Measurements from ENCODE around the gene RALGAPA2. TPM values are rescaled to one million over a fixed set of nuclear protein-coding genes. Genes with fewer than 3 reads are reported as not detected.

RALGAPA2 gene
- total RNA-seq, 2 experiments from 2014 or later = 21.2 to 21.9 TPM

- H3K27me3 ChIP-seq (ENCODE audit: control insufficient read depth in 1 of 2, insufficient read depth in 2 of 2, low read length in 2 of 2) = no peaks in the 10 kb centered on the region
- ChIA-PET CTCF (no interaction called here), POLR2A (no interaction called here)
- Mint-ChIP-seq H3K27ac (no peak overlapping the region), H3K27me3 (no peaks in the 10 kb centered on the region), H3K4me1 (ENCODE audit: low read depth) (no peaks in the 10 kb centered on the region), H3K4me3 (no peak overlapping the region), H3K9me3 (no peaks in the 10 kb centered on the region), H3K36me3 (ENCODE audit: low read depth) (peaks cover 58% of the 10 kb centered on the region)
- H3K27ac ChIP-seq (ENCODE audit: low read depth in 1 of 2, low read length in 2 of 2) = no peak overlapping the region
- intact Hi-C loops (cut with DNase I, micrococcal nuclease) = no loop called here
- TF ChIP-seq CTCF (IDR thresholded peaks at IDR 0.05) = no peak
- no peak overlapping the region for H3K4me3 ChIP-seq (ENCODE audit: low read length)
- H3K9me3 ChIP-seq (ENCODE audit: control insufficient read depth in 1 of 2, insufficient read depth in 1 of 2, low read length in 2 of 2) = no peaks in the 10 kb centered on the region
- DNase-seq (no peak), ATAC-seq (ENCODE audit: poor library complexity) (no peak)
- no peaks in the 10 kb centered on the region for H3K36me3 ChIP-seq (ENCODE audit: insufficient read depth, low read length)
- H3K4me1 ChIP-seq (ENCODE audit: insufficient read depth, low read length) = no peaks in the 10 kb centered on the region
Observed at GRCh38 chr20:20435453-20435852, 277.0 kb downstream of the RALGAPA2 start.

GRCh38 chr20:20432618-20433286 lies 279.7 kb downstream of the RALGAPA2 start:
- Histone ChIP-seq H3K27me3 (ENCODE audit: control insufficient read depth in 1 of 2, insufficient read depth in 2 of 2, low read length in 2 of 2) (no peaks in the 10 kb centered on the region), H3K27ac (ENCODE audit: low read depth in 1 of 2, low read length in 2 of 2) (no peak overlapping the region), H3K36me3 (ENCODE audit: insufficient read depth, low read length) (no peaks in the 10 kb centered on the region), H3K4me3 (ENCODE audit: low read length) (no peak overlapping the region), H3K9me3 (ENCODE audit: control insufficient read depth in 1 of 2, insufficient read depth in 1 of 2, low read length in 2 of 2) (no peaks in the 10 kb centered on the region), H3K4me1 (ENCODE audit: insufficient read depth, low read length) (no peaks in the 10 kb centered on the region)
- DNase-seq (no peak), ATAC-seq (ENCODE audit: poor library complexity) (no peak)
- peaks cover 53% of the 10 kb centered on the region for H3K36me3 Mint-ChIP-seq (ENCODE audit: low read depth)
- ChIA-PET POLR2A (no interaction called here), CTCF (interaction anchor here (1.7 kb wide), 1 partner anchor 17 kb away, joined by 4 read pairs; no protein-coding TSS in a partner anchor)
- no peak overlapping the region for H3K4me3 Mint-ChIP-seq
- no peak overlapping the region for H3K27ac Mint-ChIP-seq
- H3K4me1 Mint-ChIP-seq (ENCODE audit: low read depth) = no peaks in the 10 kb centered on the region
- TF ChIP-seq CTCF (IDR thresholded peaks at IDR 0.05) = no peak
- no peaks in the 10 kb centered on the region for H3K9me3 Mint-ChIP-seq
- H3K27me3 Mint-ChIP-seq = no peaks in the 10 kb centered on the region
- intact Hi-C loops (cut with DNase I, micrococcal nuclease) = no loop called here

GRCh38 chr20:20430066-20430465 lies 282.4 kb downstream of the RALGAPA2 start:
- intact Hi-C loops (cut with DNase I, micrococcal nuclease) = no loop called here
- ATAC-seq (ENCODE audit: poor library complexity) (no peak), DNase-seq (no peak)
- H3K36me3 Mint-ChIP-seq (ENCODE audit: low read depth) = peaks cover 50% of the 10 kb centered on the region
- CTCF ChIA-PET = no interaction called here
- no peaks in the 10 kb centered on the region for H3K27me3 Mint-ChIP-seq
- H3K4me3 ChIP-seq (ENCODE audit: low read length) = no peak overlapping the region
- H3K27ac ChIP-seq (ENCODE audit: low read depth in 1 of 2, low read length in 2 of 2) = no peak overlapping the region
- no peak overlapping the region for H3K27ac Mint-ChIP-seq
- POLR2A ChIA-PET = no interaction called here
- H3K4me1 Mint-ChIP-seq (ENCODE audit: low read depth) = no peaks in the 10 kb centered on the region
- TF ChIP-seq CTCF (IDR thresholded peaks at IDR 0.05) = no peak
- H3K27me3 ChIP-seq (ENCODE audit: control insufficient read depth in 1 of 2, insufficient read depth in 2 of 2, low read length in 2 of 2) = no peaks in the 10 kb centered on the region
- H3K36me3 ChIP-seq (ENCODE audit: insufficient read depth, low read length) = no peaks in the 10 kb centered on the region
- no peaks in the 10 kb centered on the region for H3K4me1 ChIP-seq (ENCODE audit: insufficient read depth, low read length)
- no peak overlapping the region for H3K4me3 Mint-ChIP-seq
- H3K9me3 ChIP-seq (ENCODE audit: control insufficient read depth in 1 of 2, insufficient read depth in 1 of 2, low read length in 2 of 2) = no peaks in the 10 kb centered on the region
- H3K9me3 Mint-ChIP-seq = no peaks in the 10 kb centered on the region

Measured in CD4-positive, alpha-beta T cell (primary cell).